HepG2 (cell line): ENCODE results near the gene IL1A. TPM values are rescaled to one million over a fixed set of nuclear protein-coding genes. Genes with fewer than 3 reads are reported as not detected.

Experiments
- ATAC-seq: fragments of 200-7000 bp; cut with Tn5 transposase; 3 replicates; pipeline ENCODE4 v1.9.1; 2020; ENCODE audit warnings: mild to moderate bottlenecking, moderate library complexity
- BruUV-seq: library from RNA; stranded (reverse); fragments of 400-500 nt; replicated peaks from 2 replicates; lab custom pipeline; 2021; lab: Mats Ljungman, UMichigan
- CTCF ChIA-PET: fragments of 300-600 bp; formaldehyde crosslinking; extraction: SDS; loops from one replicate; lab custom pipeline; 2021; ENCODE audit warnings: low total read pairs, inconsistent platforms, low intra/inter-chr PET ratio; lab: Yijun Ruan, JAX
- POLR2A ChIA-PET: fragments of 350-600 bp; sonication (Branson Sonifier 250); formaldehyde crosslinking; loops from one replicate; lab custom pipeline; 2020; ENCODE audit warnings: antibody characterized with exemption, inconsistent platforms; lab: Yijun Ruan, JAX
- DNase-seq: peaks from one replicate; pipeline ENCODE4 v3.0.0-alpha.2; 2015; ENCODE audit warnings: low spot score
- FAIRE-seq: peaks from 3 replicates; lab custom pipeline; 2011; peaks lifted over from hg19 to GRCh38; lab: Jason Lieb, UNC
- H2AFZ ChIP-seq: one replicate; pipeline ENCODE4 v1.6.1; 2011; ENCODE audit warnings: low read length, inconsistent platforms
- H3K27ac ChIP-seq: fragments of 300-600 bp; 3 replicates; pipeline ENCODE4 v1.8.0; 2011; ENCODE audit warnings: mixed run types, mild to moderate bottlenecking, mixed read lengths, low read length, inconsistent platforms; ENCODE audit not compliant: insufficient read depth; ENCODE audit errors: extremely low read length
- H3K27me3 ChIP-seq, 2 experiments: fragments of 200-600 bp in 1 of 2; 2 replicates in 1 of 2; 3 replicates in 1 of 2; pipeline versions ENCODE4 v1.6.0 to v1.8.0; 2011; ENCODE audit warnings: low read length in 2 of 2, mild to moderate bottlenecking in 2 of 2, moderate library complexity in 2 of 2, inconsistent platforms in 1 of 2; ENCODE audit not compliant: insufficient read depth in 2 of 2, control insufficient read depth in 1 of 2
- H3K36me3 ChIP-seq, 2 experiments: fragments of 200-600 bp in 1 of 2; replicated peaks in 1 of 2; 2 replicates in 1 of 2; 3 replicates in 1 of 2; pipeline versions ENCODE4 v1.5.1 to v1.8.0; 2011; ENCODE audit warnings: low read length in 2 of 2, inconsistent platforms in 1 of 2; ENCODE audit not compliant: insufficient read depth in 2 of 2, control insufficient read depth in 1 of 2
- H3K4me1 ChIP-seq: 2 replicates; pipeline ENCODE4 v1.5.1; 2012; ENCODE audit warnings: low read length, inconsistent platforms; ENCODE audit not compliant: insufficient read depth
- H3K4me2 ChIP-seq: 2 replicates; pipeline ENCODE4 v1.6.0; 2011; ENCODE audit warnings: low read depth, low read length, inconsistent platforms
- H3K4me3 ChIP-seq, 3 experiments: fragments of 200-600 bp in 1 of 3; sonication (generic), shearing (Covaris generic) in 1 of 3; replicated peaks in 1 of 3; 2 replicates each; pipeline ENCODE4 v1.5.1; 2011 to 2016; ENCODE audit warnings: low read length in 3 of 3, inconsistent platforms in 2 of 3, low read depth in 2 of 3, mild to moderate bottlenecking in 2 of 3, control low read depth in 1 of 3, mixed read lengths in 1 of 3; ENCODE audit not compliant: insufficient read depth in 1 of 3
- H3K79me2 ChIP-seq: one replicate; pipeline ENCODE4 v1.6.1; 2011; ENCODE audit warnings: low read length, inconsistent platforms; ENCODE audit not compliant: insufficient read depth
- H3K9ac ChIP-seq: 2 replicates; pipeline ENCODE4 v1.6.0; 2011; ENCODE audit warnings: mild to moderate bottlenecking, low read depth, low read length, inconsistent platforms; ENCODE audit not compliant: insufficient read depth
- H3K9me3 ChIP-seq: 2 replicates; pipeline ENCODE4 v1.5.1; 2012; ENCODE audit warnings: mild to moderate bottlenecking, low read length
- H4K20me1 ChIP-seq: 2 replicates; pipeline ENCODE4 v1.6.0; 2011; ENCODE audit warnings: inconsistent platforms, mild to moderate bottlenecking, low read length, moderate library complexity; ENCODE audit not compliant: insufficient read depth
- CCDC6 ChIP-seq: sonication (generic); formaldehyde crosslinking; IDR thresholded peaks from 2 replicates; pipeline ENCODE4 v1.8.1; 2022; ENCODE audit warnings: mild to moderate bottlenecking, missing genetic modification reagents, moderate library complexity
- ERF ChIP-seq: IDR thresholded peaks from 2 replicates; pipeline ENCODE4 v1.6.1; 2018; ENCODE audit warnings: missing biosample characterization, missing genetic modification reagents
- HMGA1 ChIP-seq: sonication (generic); formaldehyde crosslinking; conservative IDR thresholded peaks from 2 replicates; pipeline ENCODE4 v1.4.0; 2020; ENCODE audit warnings: missing genetic modification reagents
- ISL2 ChIP-seq: sonication (generic); formaldehyde crosslinking; IDR thresholded peaks from 2 replicates; pipeline ENCODE4 v1.5.0; 2020; ENCODE audit warnings: missing genetic modification reagents
- MIER3 ChIP-seq: IDR thresholded peaks from 2 replicates; pipeline ENCODE4 v1.6.1; 2016; ENCODE audit warnings: missing compliant biosample characterization, borderline replicate concordance
- MIXL1 ChIP-seq: IDR thresholded peaks from 2 replicates; pipeline ENCODE4 v1.6.1; 2016
- MXI1 ChIP-seq: IDR thresholded peaks from 3 replicates; pipeline ENCODE4 v1.6.1; 2012; ENCODE audit warnings: low read depth, low read length, inconsistent platforms, borderline replicate concordance
- MYC ChIP-seq: sonication (generic); formaldehyde crosslinking; IDR thresholded peaks from 2 replicates; pipeline ENCODE4 v1.9.0; 2021; ENCODE audit warnings: missing genetic modification reagents, borderline replicate concordance
- MZF1 ChIP-seq: sonication (generic); formaldehyde crosslinking; IDR thresholded peaks from 2 replicates; pipeline ENCODE4 v1.8.1; 2023; ENCODE audit warnings: mild to moderate bottlenecking, missing genetic modification reagents, borderline replicate concordance
- NFE2L1 ChIP-seq: sonication (generic); formaldehyde crosslinking; IDR thresholded peaks from 2 replicates; pipeline ENCODE4 v1.4.0; 2020; ENCODE audit warnings: missing genetic modification reagents, mild to moderate bottlenecking, borderline replicate concordance
- SAFB2 ChIP-seq: sonication (generic); formaldehyde crosslinking; IDR thresholded peaks from 2 replicates; pipeline ENCODE4 v1.5.1; 2020; ENCODE audit warnings: missing genetic modification reagents, low read depth, mild to moderate bottlenecking, borderline replicate concordance
- STAT5B ChIP-seq: sonication (generic); formaldehyde crosslinking; IDR thresholded peaks from 2 replicates; pipeline ENCODE4 v1.4.0; 2020; ENCODE audit warnings: missing genetic modification reagents
- ZBTB14 ChIP-seq: sonication (generic); formaldehyde crosslinking; IDR thresholded peaks from 2 replicates; pipeline ENCODE4 v1.4.0; 2020; ENCODE audit warnings: missing genetic modification reagents
- ZEB1 ChIP-seq: IDR thresholded peaks from 2 replicates; pipeline ENCODE4 v1.6.1; 2012; ENCODE audit warnings: mild to moderate bottlenecking, low read depth, inconsistent platforms; ENCODE audit not compliant: insufficient replicate concordance
- ZFP90 ChIP-seq: sonication (generic); formaldehyde crosslinking; IDR thresholded peaks from 2 replicates; pipeline ENCODE4 v1.8.0; 2022; ENCODE audit warnings: missing genetic modification reagents, mild to moderate bottlenecking, inconsistent platforms, borderline replicate concordance
- ZMAT3 ChIP-seq: sonication (generic); formaldehyde crosslinking; conservative IDR thresholded peaks from 2 replicates; pipeline ENCODE4 v1.7.0; 2021; ENCODE audit warnings: missing genetic modification reagents
- ZNF563 ChIP-seq: sonication (generic); formaldehyde crosslinking; IDR thresholded peaks from 2 replicates; pipeline ENCODE4 v1.8.0; 2022; ENCODE audit warnings: mild to moderate bottlenecking, moderate library complexity, missing genetic modification reagents
- ZNF713 ChIP-seq: sonication (generic); formaldehyde crosslinking; IDR thresholded peaks from 2 replicates; pipeline ENCODE4 v1.4.0; 2020; ENCODE audit warnings: mild to moderate bottlenecking, missing genetic modification reagents
- ZNF782 ChIP-seq: sonication (generic); formaldehyde crosslinking; IDR thresholded peaks from 2 replicates; pipeline ENCODE4 v1.4.0; 2020; ENCODE audit warnings: missing genetic modification reagents, mild to moderate bottlenecking, borderline replicate concordance
- ZNF790 ChIP-seq: sonication (generic); formaldehyde crosslinking; IDR thresholded peaks from 2 replicates; pipeline ENCODE4 v1.8.0; 2022; ENCODE audit warnings: missing genetic modification reagents, mild to moderate bottlenecking, borderline replicate concordance
- whole genome bisulfite sequencing: methylation state at CpG from one replicate; pipeline ENCODE4 v1.1.6; 2017; ENCODE audit warnings: low lambda C conversion rate; 5-methylcytosine and 5-hydroxymethylcytosine counted together
- in situ Hi-C: cut with HindIII; loops from 2 replicates; pipeline ENCODE4 v1.10.0; 2017; ENCODE audit warnings: low pct_unique_long_range_greater_than_20kb; ENCODE audit not compliant: extremely low pct_ligation_motif_present
- intact Hi-C: fragments of 100-400 bp; cut with micrococcal nuclease; formaldehyde crosslinking; loops from one replicate; pipeline ENCODE4 v1.10.0; 2022; ENCODE audit not compliant: unreplicated experiment
- polyA plus RNA-seq, 8 experiments: library from polyadenylated mRNA; depleted of rRNA in 3 of 8; stranded (reverse) in 7 of 8; unstranded in 1 of 8; fragments of >200 nt; fragmentation: Illumina TruSeq in 4 of 8; extraction: Trizol in 4 of 8; gene quantifications; 2 replicates each; pipeline versions ENCODE4 v1.2.1 to v1.2.3, GENCODE V29; 2011 to 2016; ENCODE audit warnings: low read depth in 4 of 8, missing spikeins in 1 of 8, mixed read lengths in 1 of 8; ENCODE audit not compliant: insufficient read depth in 1 of 8
- total RNA-seq, 5 experiments: library from RNA; depleted of rRNA; stranded (reverse); fragments of >200 nt; fragmentation: Illumina TruSeq; extraction: Trizol; gene quantifications; 2 replicates each; pipeline ENCODE4 v1.2.3, GENCODE V29; 2016; ENCODE audit warnings: low read depth in 1 of 5

The IL1A gene
- total and polyA plus RNA-seq, 2 of the 13 experiments (the other 11 are each of a cell fraction or from before 2014, with no cell fraction given), result not detected

- Histone ChIP-seq H3K4me3 (no peak overlapping the region), H4K20me1 (no peaks in the 10 kb centered on the region), H3K27ac (no peak overlapping the region), H3K27me3 (no peaks in the 10 kb centered on the region), H3K79me2 (no peaks in the 10 kb centered on the region)
- CTCF ChIA-PET, result no interaction called here
- in situ Hi-C loops, result no loop called here
- ATAC-seq (no peak), DNase-seq (no peak)
- TF ChIP-seq HMGA1 (no peak), MZF1 (CRISPR knock-in tag) (no peak), ZMAT3 (CRISPR knock-in tag) (no peak), MIXL1 (CRISPR knock-in tag) (no peak), ZBTB14 (CRISPR knock-in tag) (no peak), MIER3 (CRISPR knock-in tag) (no peak), MXI1 (no peak)
- TF ChIP-seq, all 625 proteins: peak for 0
- no peaks in the 10 kb centered on the region for H3K36me3 ChIP-seq
- H3K4me2 ChIP-seq, result no peak overlapping the region
- FAIRE-seq, result no peak
- POLR2A ChIA-PET, result no interaction called here
- H3K9ac ChIP-seq, result no peak overlapping the region
- peaks cover 31% of the 10 kb centered on the region for H3K4me1 ChIP-seq
- intact Hi-C loops, result no loop called here
- no peak overlapping the region for H2AFZ ChIP-seq
- no TSS peak for BruUV-seq
- no peaks in the 10 kb centered on the region for H3K9me3 ChIP-seq
Measured at GRCh38 chr2:112824694-112825085, 40.4 kb upstream of the IL1A start.

GRCh38 chr2:112821682-112822081 is 37.4 kb upstream of the IL1A start:
- Histone ChIP-seq H3K4me1 (peaks cover 61% of the 10 kb centered on the region), H4K20me1 (no peaks in the 10 kb centered on the region), H3K9ac (no peak overlapping the region), H3K4me2 (no peak overlapping the region), H3K4me3 (no peak overlapping the region), H3K79me2 (no peaks in the 10 kb centered on the region), H3K27ac (no peak overlapping the region), H2AFZ (no peak overlapping the region), H3K36me3 (no peaks in the 10 kb centered on the region), H3K27me3 (no peaks in the 10 kb centered on the region), H3K9me3 (no peaks in the 10 kb centered on the region)
- FAIRE-seq (no peak), ATAC-seq (no peak), DNase-seq (no peak)
- CTCF ChIA-PET, result no interaction called here
- in situ Hi-C loops (no loop called here), intact Hi-C loops (no loop called here)
- BruUV-seq, result no TSS peak
- no peak for TF ChIP-seq STAT5B (CRISPR knock-in tag)
- no peak for TF ChIP-seq ZNF790 (CRISPR knock-in tag)
- TF ChIP-seq ZEB1, result no peak
- no peak for TF ChIP-seq ERF (CRISPR knock-in tag)
- no peak for TF ChIP-seq NFE2L1
- TF ChIP-seq ZNF713, result no peak
- no peak for TF ChIP-seq ZNF563 (CRISPR knock-in tag)
- TF ChIP-seq ZFP90 (CRISPR knock-in tag), result no peak
- no peak for TF ChIP-seq CCDC6 (CRISPR knock-in tag)
- no peak for TF ChIP-seq ISL2 (CRISPR knock-in tag)
- TF ChIP-seq ZNF782 (CRISPR knock-in tag), result no peak
- TF ChIP-seq MYC (CRISPR knock-in tag), result no peak
- no peak for TF ChIP-seq SAFB2
- POLR2A ChIA-PET, result no interaction called here
- 98% methylated on average over 4 of the region's 4 CpGs for WGBS
